ENCODE results near the gene SMAD3. TPM values are rescaled to one million over a fixed set of nuclear protein-coding genes. Genes with fewer than 3 reads are reported as not detected.
A peak's percentile ranks its signal among the peaks of the same experiment; 100 is the strongest.

SMAD3 gene
- total RNA-seq, 2 experiments from 2014 or later: 41.2 to 77.8 TPM

DNA sequence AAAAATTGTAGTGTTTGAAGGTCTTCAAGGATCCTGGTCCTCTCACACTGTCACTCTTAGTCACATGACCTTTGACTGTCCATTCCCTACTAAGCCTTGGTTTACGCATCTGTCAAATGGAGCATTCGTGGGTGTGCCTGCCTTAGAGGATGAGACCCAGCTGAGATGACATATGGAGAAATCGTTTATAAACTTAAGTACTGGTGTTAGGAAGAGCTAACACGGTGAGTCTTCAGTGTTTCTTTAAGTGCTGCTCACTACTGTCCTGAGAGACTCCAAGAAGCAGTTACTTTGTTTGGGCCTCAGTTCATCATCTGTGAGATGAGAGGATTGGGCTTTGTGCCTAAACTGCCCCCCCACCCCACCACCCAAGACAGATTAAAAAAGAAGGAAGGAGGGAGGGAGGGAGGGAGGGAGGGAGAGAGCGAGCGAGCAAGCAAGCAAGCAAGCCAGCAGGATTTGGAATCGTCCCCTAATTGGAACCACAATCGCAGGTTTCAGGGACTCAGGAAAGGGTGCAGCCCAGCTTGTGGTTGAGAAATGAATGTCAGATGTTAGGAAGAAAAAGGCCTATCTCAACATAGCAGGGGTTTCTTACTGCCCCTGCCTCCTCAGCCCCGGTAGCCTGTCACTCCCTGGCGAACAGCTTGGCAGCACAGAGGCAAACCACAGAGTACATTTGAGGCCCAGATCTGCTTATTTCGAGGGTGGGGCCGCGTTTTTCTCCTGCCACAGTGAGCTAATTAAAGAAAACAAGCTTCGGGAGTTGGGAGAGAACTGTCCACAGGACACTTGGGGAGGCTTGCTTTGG, 32.7 kb downstream of the SMAD3 start:
- no TSS peak for BruUV-seq (replicated peaks)
- peak overlapping the region; percentile 98 for H3K27ac ChIP-seq (ENCODE audit: low read depth, low read length, poor library complexity, severe bottlenecking)
- peaks cover 91% of the 10 kb centered on the region for H3K79me2 ChIP-seq (ENCODE audit: insufficient read depth, low read depth, low read length)
- H3K4me2 ChIP-seq (ENCODE audit: low read length): peak overlapping the region; percentile 63
- peak overlapping the region; percentile 14 for H3K4me3 ChIP-seq (ENCODE audit: low read depth, low read length, poor library complexity, severe bottlenecking)
- CTCF ChIA-PET (ENCODE audit: unreplicated experiment): no interaction called here
- peaks cover 100% of the 10 kb centered on the region for H3K4me1 ChIP-seq (ENCODE audit: insufficient read depth, low read length, poor library complexity, severe bottlenecking)
- H3K9me2 ChIP-seq (ENCODE audit: insufficient read depth, low read length): no peaks in the 10 kb centered on the region
- intact Hi-C loops (cut with micrococcal nuclease; ENCODE audit: unreplicated experiment): loop anchor here (1.0 kb wide), 1 partner anchor 17 kb away; no protein-coding TSS in a partner anchor
- POLR2A ChIA-PET: interaction anchor here (8.5 kb wide), 1 partner anchor 16 kb away, joined by 80 read pairs; no protein-coding TSS in a partner anchor
- no peaks in the 10 kb centered on the region for H4K20me1 ChIP-seq (ENCODE audit: insufficient read depth, low read length)
- no peaks in the 10 kb centered on the region for H3K9me3 ChIP-seq (ENCODE audit: low read length)
- H3K36me3 ChIP-seq (ENCODE audit: insufficient read depth, low read length): peaks cover 52% of the 10 kb centered on the region
- H2AFZ ChIP-seq (ENCODE audit: low read length): no peak overlapping the region
- no peak for TF ChIP-seq EZH2phosphoT487 (IDR thresholded peaks at IDR 0.05; ENCODE audit: borderline replicate concordance, low read depth, low read length)
- TF ChIP-seq, protein P1, sequence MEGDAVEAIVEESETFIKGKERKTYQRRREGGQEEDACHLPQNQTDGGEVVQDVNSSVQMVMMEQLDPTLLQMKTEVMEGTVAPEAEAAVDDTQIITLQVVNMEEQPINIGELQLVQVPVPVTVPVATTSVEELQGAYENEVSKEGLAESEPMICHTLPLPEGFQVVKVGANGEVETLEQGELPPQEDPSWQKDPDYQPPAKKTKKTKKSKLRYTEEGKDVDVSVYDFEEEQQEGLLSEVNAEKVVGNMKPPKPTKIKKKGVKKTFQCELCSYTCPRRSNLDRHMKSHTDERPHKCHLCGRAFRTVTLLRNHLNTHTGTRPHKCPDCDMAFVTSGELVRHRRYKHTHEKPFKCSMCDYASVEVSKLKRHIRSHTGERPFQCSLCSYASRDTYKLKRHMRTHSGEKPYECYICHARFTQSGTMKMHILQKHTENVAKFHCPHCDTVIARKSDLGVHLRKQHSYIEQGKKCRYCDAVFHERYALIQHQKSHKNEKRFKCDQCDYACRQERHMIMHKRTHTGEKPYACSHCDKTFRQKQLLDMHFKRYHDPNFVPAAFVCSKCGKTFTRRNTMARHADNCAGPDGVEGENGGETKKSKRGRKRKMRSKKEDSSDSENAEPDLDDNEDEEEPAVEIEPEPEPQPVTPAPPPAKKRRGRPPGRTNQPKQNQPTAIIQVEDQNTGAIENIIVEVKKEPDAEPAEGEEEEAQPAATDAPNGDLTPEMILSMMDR (conservative IDR thresholded peaks at IDR 0.05; ENCODE audit: low read length): no peak
- no peak for DNase-seq (ENCODE audit: low spot score)

DNA sequence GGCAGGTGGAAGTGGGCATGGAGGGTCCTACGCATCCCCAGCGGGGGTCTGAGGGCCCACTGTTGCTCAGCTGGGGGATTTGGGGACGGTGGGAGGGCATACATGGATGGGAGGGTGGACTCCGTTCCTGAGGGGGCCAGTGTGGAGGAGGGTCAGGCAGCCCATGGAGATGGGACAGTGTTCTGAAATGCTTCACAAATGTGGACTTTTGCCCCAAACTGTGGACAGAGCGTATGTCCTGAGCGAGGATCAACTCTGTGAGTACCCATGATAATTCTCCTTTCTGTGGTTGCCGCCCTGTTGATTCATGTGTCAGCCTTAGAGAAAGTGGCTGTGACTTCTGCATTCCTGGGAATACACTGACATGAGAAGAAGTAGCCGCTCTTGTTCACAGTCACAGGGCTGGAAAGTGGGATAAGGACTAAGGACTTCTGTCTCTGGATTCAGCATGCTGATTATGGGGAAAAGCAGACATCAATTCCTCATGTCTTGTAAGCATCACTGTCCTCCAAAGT, 33.4 kb downstream of the SMAD3 start:
- H3K9me2 ChIP-seq (ENCODE audit: insufficient read depth, low read length): no peaks in the 10 kb centered on the region
- CTCF ChIA-PET (ENCODE audit: unreplicated experiment): no interaction called here
- TF ChIP-seq, protein P1 (conservative IDR thresholded peaks at IDR 0.05; ENCODE audit: low read length): no peak
- peaks cover 99% of the 10 kb centered on the region for H3K4me1 ChIP-seq (ENCODE audit: insufficient read depth, low read length, poor library complexity, severe bottlenecking)
- peak overlapping the region; percentile 14 for H3K4me3 ChIP-seq (ENCODE audit: low read depth, low read length, poor library complexity, severe bottlenecking)
- POLR2A ChIA-PET: interaction anchor here (0.6 to 8.5 kb wide), 2 partner anchors 17 to 25 kb away, joined by 4 to 80 read pairs; no protein-coding TSS in a partner anchor
- BruUV-seq (replicated peaks): no TSS peak
- no peaks in the 10 kb centered on the region for H3K9me3 ChIP-seq (ENCODE audit: low read length)
- peaks cover 59% of the 10 kb centered on the region for H3K36me3 ChIP-seq (ENCODE audit: insufficient read depth, low read length)
- no peaks in the 10 kb centered on the region for H4K20me1 ChIP-seq (ENCODE audit: insufficient read depth, low read length)
- peak overlapping the region; percentile 98 for H3K27ac ChIP-seq (ENCODE audit: low read depth, low read length, poor library complexity, severe bottlenecking)
- peaks cover 97% of the 10 kb centered on the region for H3K79me2 ChIP-seq (ENCODE audit: insufficient read depth, low read depth, low read length)
- intact Hi-C loops (cut with micrococcal nuclease; ENCODE audit: unreplicated experiment): no loop called here
- H3K4me2 ChIP-seq (ENCODE audit: low read length): peak overlapping the region; percentile 63
- DNase-seq (ENCODE audit: low spot score): no peak
- H2AFZ ChIP-seq (ENCODE audit: low read length): no peak overlapping the region
